ENCODE results near the gene DNAH1.

DNA sequence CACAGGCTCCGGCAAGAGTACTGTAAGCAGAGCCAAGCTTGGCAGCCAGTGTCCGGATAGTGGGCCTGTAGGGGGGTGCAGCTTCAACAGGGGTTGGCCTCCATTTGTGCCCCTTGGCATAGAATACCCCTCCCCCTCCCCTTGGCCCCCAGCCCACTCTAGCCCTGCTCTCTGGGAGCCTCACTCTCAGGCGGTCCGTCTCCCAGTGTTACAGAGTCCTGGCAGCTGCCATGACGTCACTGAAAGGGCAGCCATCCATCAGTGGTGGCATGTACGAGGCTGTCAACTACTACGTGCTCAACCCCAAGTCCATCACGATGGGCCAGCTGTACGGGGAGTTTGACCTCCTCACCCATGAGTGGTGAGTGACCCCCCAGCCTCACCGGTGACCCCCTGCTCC is 50.4 kb downstream of the DNAH1 start:
- TF ChIP-seq, protein P1, sequence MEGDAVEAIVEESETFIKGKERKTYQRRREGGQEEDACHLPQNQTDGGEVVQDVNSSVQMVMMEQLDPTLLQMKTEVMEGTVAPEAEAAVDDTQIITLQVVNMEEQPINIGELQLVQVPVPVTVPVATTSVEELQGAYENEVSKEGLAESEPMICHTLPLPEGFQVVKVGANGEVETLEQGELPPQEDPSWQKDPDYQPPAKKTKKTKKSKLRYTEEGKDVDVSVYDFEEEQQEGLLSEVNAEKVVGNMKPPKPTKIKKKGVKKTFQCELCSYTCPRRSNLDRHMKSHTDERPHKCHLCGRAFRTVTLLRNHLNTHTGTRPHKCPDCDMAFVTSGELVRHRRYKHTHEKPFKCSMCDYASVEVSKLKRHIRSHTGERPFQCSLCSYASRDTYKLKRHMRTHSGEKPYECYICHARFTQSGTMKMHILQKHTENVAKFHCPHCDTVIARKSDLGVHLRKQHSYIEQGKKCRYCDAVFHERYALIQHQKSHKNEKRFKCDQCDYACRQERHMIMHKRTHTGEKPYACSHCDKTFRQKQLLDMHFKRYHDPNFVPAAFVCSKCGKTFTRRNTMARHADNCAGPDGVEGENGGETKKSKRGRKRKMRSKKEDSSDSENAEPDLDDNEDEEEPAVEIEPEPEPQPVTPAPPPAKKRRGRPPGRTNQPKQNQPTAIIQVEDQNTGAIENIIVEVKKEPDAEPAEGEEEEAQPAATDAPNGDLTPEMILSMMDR (IDR thresholded peaks at IDR 0.05), result no peak
- TF ChIP-seq POLR2A (IDR thresholded peaks at IDR 0.05) (no peak), POLR2AphosphoS5 (IDR thresholded peaks at IDR 0.05) (no peak)
